NCI-H2171 (cell line): Measurements from ENCODE around the gene SLC22A7.
"Not testable (repeated sequence)": the region's sequence is repeated elsewhere in the genome, so short reads cannot be mapped to it uniquely, and the experiment has no call there.

Experiments
- DNase-seq: peaks from one replicate; lab custom pipeline; 2025; lab: John Stamatoyannopoulos, UW

SLC22A7 gene

DNA sequence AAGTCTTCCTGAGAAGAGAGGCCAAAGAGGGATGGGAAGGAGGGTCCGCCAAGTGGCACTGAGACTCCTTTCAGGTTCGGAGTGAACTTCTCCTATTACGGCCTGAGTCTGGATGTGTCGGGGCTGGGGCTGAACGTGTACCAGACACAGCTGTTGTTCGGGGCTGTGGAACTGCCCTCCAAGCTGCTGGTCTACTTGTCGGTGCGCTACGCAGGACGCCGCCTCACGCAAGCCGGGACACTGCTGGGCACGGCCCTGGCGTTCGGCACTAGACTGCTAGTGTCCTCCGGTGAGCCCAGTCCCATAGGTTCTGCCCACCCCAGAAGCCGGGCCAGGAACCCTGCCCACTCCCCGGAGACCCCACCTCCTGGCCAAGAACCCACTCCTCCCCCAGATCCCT, 4.1 kb downstream of the SLC22A7 start:
- DNase-seq: no peak

DNA sequence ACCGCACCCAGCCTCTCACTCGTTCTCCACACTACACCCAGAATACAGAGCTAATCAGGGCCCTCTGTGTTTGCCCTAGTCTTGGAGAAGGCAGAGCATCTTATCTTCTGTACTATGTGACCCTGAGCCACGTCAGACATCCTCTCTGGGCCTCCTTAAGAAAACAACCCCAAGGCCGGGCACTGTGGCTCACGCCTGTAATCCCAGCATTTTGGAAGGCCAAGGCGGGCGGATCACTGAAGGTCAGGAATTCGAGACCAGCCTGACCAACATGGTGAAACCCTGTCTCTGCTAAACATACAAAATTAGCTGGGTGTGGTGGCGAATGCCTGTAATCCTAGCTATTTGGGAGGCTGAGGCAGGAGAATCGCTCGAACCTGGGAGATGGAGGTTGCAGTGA, 4.9 kb downstream of the SLC22A7 start:
- not testable (repeated sequence) for DNase-seq

- no peak for DNase-seq
Observed at GRCh38 chr6:43303751-43304331, 5.8 kb downstream of the SLC22A7 start.

GRCh38 chr6:43304361-43304760, 6.3 kb downstream of the SLC22A7 start:
- no peak for DNase-seq

- no peak for DNase-seq
Observed at GRCh38 chr6:43304882-43305281, 6.8 kb downstream of the SLC22A7 start.

GRCh38 chr6:43306086-43306485, 8.0 kb downstream of the SLC22A7 start:
- no peak for DNase-seq

DNA sequence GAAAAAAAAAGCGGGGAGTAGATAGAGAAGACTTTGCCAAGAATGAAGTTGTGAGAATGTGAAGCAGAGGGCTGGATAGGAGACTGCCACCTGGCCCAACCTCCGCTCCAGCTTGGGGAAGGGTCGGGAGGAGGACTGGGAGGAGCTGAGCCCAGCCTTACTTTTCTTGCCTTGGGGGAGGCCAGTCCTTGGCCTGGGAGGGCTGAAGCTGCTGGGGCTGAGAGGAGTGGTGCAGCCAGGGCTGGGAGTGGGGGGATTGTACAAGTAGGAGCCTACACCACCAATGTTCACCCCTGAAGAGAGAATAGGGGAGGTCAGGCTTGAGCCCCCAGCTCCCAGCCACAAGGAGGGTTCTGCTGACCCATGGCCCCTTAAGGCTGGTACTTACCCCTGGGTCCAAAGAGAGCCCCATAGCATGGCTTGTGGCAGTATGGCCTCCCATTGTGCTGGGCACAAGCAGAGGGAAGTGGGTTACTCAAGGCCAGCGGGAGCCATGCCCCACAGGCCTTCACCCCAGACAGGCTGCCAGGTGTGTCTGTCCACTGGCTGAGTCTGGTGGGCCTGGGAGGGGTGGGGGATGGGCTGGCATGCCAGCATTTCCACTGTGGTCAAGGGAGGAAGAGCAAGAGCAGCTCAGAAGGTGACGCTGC, 9.5 kb downstream of the SLC22A7 start:
- DNase-seq: no peak

DNA sequence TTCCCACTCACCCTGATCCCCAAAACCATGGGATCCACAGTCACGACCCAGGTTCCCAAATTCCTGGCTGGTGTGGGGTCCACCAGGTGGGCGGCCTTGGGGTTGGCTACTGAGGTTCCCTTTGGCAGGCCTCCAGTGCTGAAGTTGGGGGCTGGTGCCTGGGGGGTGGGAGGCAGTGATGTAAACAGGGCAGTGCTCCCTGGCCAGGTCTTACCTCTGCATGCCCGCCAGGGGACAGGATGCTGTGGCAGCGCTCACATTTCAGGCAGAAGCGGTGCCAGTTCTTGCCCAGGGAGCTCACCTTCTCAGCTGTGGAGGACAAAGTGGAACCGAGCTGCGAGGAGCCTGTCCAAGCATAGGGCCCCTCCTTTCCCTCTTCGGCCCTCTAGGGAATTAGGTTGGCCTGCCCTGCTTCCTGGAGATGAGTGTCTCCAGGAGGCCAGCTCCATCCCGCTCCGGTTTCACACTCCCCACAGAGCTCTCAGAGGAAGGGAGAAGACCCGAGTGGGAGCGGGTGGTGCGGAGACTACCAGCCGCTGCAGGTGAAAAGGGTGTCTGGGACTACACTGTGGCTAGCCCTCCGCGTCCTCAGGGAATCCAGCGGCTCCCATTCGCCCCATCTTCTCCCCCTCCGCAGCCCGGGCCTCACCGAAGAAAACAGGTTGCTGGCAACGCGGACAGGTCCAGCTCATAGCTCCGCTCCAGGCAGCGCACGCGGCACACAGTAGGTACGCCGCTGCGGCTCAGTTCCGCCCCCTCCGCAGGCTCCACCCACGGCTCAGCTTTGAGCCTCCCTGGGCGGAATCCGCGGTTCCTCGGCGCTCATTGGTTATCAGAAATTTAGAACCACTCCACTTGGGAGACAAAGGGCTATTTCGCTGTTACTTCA, 10.3 kb downstream of the SLC22A7 start, which contains the start of gene CRIP3:
Gene CRIP3, minus strand, starts transcription at position 726 of the 889 bp plus-strand sequence. Its CDS starts 34 bp downstream, at position 692.
- DNase-seq: peak; percentile 38

GRCh38 chr6:43308990-43309477, 11.0 kb downstream of the SLC22A7 start:
- DNase-seq: no peak

GRCh38 chr6:43310134-43310533, 12.1 kb downstream of the SLC22A7 start:
- DNase-seq: no peak

DNA sequence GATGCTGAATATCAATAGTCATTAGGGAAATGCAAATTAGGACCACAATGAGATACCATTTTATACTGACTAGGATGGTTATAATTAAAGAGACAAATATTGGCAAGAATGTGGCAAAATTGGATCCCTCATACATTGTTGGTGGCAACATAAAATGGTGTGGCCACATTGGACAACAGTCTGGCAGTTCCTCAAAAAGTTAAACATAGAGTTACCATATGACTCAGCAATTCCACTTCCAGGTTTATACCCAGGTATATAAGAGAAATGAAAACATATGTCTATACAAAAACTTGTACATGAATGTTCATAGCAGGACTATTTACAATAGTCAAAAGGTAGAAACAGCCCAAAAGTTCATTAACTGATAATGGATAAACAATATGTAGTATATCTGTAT, 12.6 kb downstream of the SLC22A7 start:
- DNase-seq: no peak

- no peak for DNase-seq
Observed at GRCh38 chr6:43311666-43312065, 13.6 kb downstream of the SLC22A7 start.

DNA sequence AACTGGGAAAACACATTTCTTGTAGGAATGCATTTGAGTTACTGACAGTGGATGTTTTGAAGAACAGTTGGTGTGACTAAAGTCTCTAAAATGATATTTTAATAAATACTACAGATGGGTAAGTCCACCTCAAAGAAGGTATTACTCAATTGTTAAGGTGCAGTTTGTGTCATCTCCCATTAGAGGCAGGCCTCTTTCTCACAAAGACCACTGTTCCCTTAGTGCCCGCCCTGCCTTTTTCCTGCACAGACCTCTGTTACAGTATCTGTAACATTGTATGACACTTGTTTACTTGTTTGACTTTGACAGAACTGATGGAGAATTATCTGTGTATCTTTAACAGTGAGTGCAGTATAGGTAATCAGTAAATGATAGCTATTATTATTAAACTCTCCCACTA, 15.8 kb downstream of the SLC22A7 start:
- DNase-seq: no peak

- DNase-seq: no peak
Observed at GRCh38 chr6:43318011-43318410, 20.0 kb downstream of the SLC22A7 start.

- no peak for DNase-seq
Observed at GRCh38 chr6:43325876-43326275, 27.8 kb downstream of the SLC22A7 start.

DNA sequence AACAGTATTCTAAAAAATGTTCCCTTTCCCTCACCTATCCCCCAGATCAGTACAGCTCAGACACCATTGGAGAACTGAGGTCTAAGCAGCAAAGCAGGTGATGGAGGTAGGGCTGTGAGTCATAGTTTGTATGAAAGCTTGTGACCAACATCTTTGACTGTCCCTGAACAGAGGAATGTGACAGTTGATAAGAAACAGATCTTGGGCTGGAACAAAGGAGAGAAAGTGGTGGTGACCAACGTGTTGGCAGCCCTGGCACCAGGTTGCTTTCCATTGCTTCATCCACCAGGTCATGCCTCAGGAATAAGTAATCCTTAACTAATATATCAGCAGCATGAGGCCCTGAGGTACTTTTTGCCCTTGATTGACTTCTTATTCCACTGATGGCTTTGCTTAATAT, 30.5 kb downstream of the SLC22A7 start:
- no peak for DNase-seq

- DNase-seq: no peak
Observed at GRCh38 chr6:43331470-43331869, 33.4 kb downstream of the SLC22A7 start.

GRCh38 chr6:43331891-43332290, 33.8 kb downstream of the SLC22A7 start:
- DNase-seq: no peak

DNA sequence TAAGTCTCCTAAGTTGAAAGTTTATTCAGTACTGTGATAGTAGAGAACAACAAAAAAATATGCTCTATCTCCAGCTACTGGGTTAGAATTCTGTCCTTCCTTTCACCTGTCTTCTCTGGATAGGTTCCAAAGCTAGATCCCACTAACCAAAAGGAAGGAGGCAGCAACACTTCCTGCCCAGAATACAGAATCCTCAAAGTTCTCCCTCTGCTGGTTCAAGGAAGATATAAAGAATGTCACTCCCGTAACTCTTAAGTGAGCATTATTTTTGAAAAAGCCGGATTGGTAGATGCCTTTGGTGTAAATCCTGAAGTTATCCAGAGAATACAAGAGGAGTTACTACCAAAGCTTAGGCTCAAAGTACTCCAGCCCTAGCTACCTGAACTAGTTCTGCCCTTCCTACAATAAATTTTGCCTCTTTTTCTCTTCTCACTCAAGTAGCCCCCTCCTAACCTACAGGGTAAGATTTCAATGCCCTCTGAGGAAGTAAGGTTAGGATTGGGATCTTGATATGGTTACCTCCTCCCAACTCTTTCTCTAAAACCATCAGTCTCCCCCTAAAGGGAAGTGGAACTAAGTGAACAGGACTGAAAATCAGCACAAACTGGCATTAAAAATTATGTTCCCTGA, 36.5 kb downstream of the SLC22A7 start:
- peak; percentile 33 for DNase-seq

DNA sequence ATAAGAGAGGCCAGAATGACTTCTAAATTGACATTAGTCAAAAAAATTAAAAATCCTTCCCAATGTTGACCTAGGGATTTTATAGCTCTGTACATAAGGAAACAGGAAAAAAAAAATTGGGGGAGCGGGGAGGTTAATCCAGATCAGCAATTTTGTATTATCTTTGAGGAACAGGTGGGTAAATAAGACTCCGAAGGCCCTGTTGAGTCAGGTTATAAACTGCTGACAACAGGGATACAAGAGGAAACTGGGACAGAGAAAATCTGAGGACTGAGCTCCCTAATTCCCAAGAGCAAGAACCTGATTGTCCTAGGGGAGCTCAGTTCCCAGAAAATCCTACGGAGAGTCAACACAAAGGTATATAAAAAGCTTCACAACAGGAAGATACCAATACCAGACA, 37.4 kb downstream of the SLC22A7 start:
- DNase-seq: no peak

GRCh38 chr6:43336382-43336781, 38.3 kb downstream of the SLC22A7 start:
- no peak for DNase-seq

DNA sequence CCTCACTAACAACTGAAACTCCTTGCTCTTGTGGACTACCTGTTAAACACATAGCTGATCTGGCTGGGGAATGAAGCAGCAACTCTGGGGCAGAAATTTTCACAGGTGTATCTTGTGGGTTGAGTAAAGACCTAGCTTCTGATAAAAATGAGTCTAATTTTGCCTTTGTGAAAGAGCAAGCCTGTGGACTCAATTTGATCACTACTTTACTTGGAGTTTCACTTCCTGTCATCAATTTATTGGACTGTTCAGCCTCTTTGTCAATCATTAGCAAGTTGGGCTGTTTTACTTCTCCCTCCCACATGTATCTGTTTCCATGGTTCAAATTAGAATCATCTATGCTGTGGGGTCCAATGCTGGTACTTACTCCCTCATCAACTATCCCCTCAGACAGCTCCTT, 40.2 kb downstream of the SLC22A7 start:
- DNase-seq: no peak
